ENCODE measurements around the gene RNF225. TPM values are rescaled to one million over a fixed set of nuclear protein-coding genes. Genes with fewer than 3 reads are reported as not detected.

RNF225 gene
- total and polyA plus RNA-seq, 2 of the 13 experiments (the other 11 are each of a cell fraction or from before 2014, with no cell fraction given), result not detected

- TF ChIP-seq GMEB1 (CRISPR knock-in tag; IDR thresholded peaks at IDR 0.05; ENCODE audit: borderline replicate concordance), result no peak
- TF ChIP-seq NR2F2 (IDR thresholded peaks at IDR 0.05; ENCODE audit: borderline replicate concordance, low read depth), result no peak
- peak; percentile 10; the same call in 1 of the 2 replicates for TF ChIP-seq ZNF12 (CRISPR knock-in tag; IDR thresholded peaks at IDR 0.05)
- peak; percentile 55; the same call in 1 of the 2 replicates for TF ChIP-seq ZKSCAN5 (CRISPR knock-in tag; IDR thresholded peaks at IDR 0.05)
- peak; percentile 56; the same call in 1 of the 2 replicates for TF ChIP-seq KDM4B (CRISPR knock-in tag; IDR thresholded peaks at IDR 0.05)
- peak; percentile 54 for TF ChIP-seq MED8 (CRISPR knock-in tag; IDR thresholded peaks at IDR 0.05; ENCODE audit: insufficient replicate concordance)
- peak; percentile 45; the same call in 1 of the 2 replicates for TF ChIP-seq ZNF563 (CRISPR knock-in tag; IDR thresholded peaks at IDR 0.05)
- no peak for TF ChIP-seq PRDM4 (CRISPR knock-in tag; IDR thresholded peaks at IDR 0.05; ENCODE audit: borderline replicate concordance)
- no peak for TF ChIP-seq USF2 (IDR thresholded peaks at IDR 0.05; ENCODE audit: low read depth, low read length)
- no peak for TF ChIP-seq USF2 (CRISPR knock-in tag; IDR thresholded peaks at IDR 0.05; ENCODE audit: borderline replicate concordance)
- no peak for TF ChIP-seq CBFB (CRISPR knock-in tag; IDR thresholded peaks at IDR 0.05)
- no peak for TF ChIP-seq FOXP1 (IDR thresholded peaks at IDR 0.05)
- no peak for TF ChIP-seq FOXP1 (CRISPR knock-in tag; IDR thresholded peaks at IDR 0.05)
- TF ChIP-seq MAX (IDR thresholded peaks at IDR 0.05), result peak; percentile 76; the same call in 1 of the 2 replicates
- TF ChIP-seq MEIS2 (CRISPR knock-in tag; IDR thresholded peaks at IDR 0.05), result 0 out of 2 replicates have a peak, but pooled peaks have one; percentile 2
- TF ChIP-seq ZNF225 (CRISPR knock-in tag; IDR thresholded peaks at IDR 0.05), result peak; percentile 45; the same call in 1 of the 2 replicates
- TF ChIP-seq EED (CRISPR knock-in tag; IDR thresholded peaks at IDR 0.05), result peak; percentile 65; the same call in 1 of the 2 replicates
- TF ChIP-seq ZNF512 (CRISPR knock-in tag; IDR thresholded peaks at IDR 0.05), result 0 out of 2 replicates have a peak, but pooled peaks have one; percentile 53
- TF ChIP-seq ZNF274 (CRISPR knock-in tag; IDR thresholded peaks at IDR 0.05), result no peak
- TF ChIP-seq FOXO1 (CRISPR knock-in tag; IDR thresholded peaks at IDR 0.05), result no peak
Measured at GRCh38 chr19:58361900-58362271, 33.6 kb upstream of the RNF225 start (continued).
